Liver (tissue), 3 donors: ENCODE measurements around the gene THEMIS.

Experiments used
- CTCF ChIP-seq: fragments of 150-350 bp; IDR thresholded peaks from 2 replicates; pipeline ENCODE4 v1.5.1; 2017; ENCODE audit warnings: improper control_type of control experiment, low read depth, low read length; ENCODE audit not compliant: missing input control
- HNF4A ChIP-seq, 2 donors: conservative IDR thresholded peaks; 2 replicates each; pipeline ENCODE4 v1.6.1; 2016; ENCODE audit warnings: antibody characterized with exemption in 2 of 2, mild to moderate bottlenecking in 2 of 2
- SP1 ChIP-seq: IDR thresholded peaks from 2 replicates; pipeline ENCODE4 v1.6.1; 2018; ENCODE audit warnings: antibody characterized with exemption, mild to moderate bottlenecking
- TAF1 ChIP-seq: conservative IDR thresholded peaks from 2 replicates; pipeline ENCODE4 v1.6.1; 2016; ENCODE audit warnings: antibody characterized with exemption, mild to moderate bottlenecking
- ZBTB33 ChIP-seq: IDR thresholded peaks from 2 replicates; pipeline ENCODE4 v1.6.1; 2016; ENCODE audit warnings: antibody characterized with exemption
- TF ChIP-seq, protein P1 (sequence below): IDR thresholded peaks from 2 replicates; pipeline ENCODE4 v1.6.1; 2016; ENCODE audit warnings: antibody characterized with exemption, mild to moderate bottlenecking
- donor health status: healthy.
- donor health status: healthy.

- TF ChIP-seq TAF1 (no peak), HNF4A (conservative IDR thresholded peaks at IDR 0.05) (no peak), CTCF (no peak), SP1 (no peak), ZBTB33 (no peak)
- TF ChIP-seq, protein P1, sequence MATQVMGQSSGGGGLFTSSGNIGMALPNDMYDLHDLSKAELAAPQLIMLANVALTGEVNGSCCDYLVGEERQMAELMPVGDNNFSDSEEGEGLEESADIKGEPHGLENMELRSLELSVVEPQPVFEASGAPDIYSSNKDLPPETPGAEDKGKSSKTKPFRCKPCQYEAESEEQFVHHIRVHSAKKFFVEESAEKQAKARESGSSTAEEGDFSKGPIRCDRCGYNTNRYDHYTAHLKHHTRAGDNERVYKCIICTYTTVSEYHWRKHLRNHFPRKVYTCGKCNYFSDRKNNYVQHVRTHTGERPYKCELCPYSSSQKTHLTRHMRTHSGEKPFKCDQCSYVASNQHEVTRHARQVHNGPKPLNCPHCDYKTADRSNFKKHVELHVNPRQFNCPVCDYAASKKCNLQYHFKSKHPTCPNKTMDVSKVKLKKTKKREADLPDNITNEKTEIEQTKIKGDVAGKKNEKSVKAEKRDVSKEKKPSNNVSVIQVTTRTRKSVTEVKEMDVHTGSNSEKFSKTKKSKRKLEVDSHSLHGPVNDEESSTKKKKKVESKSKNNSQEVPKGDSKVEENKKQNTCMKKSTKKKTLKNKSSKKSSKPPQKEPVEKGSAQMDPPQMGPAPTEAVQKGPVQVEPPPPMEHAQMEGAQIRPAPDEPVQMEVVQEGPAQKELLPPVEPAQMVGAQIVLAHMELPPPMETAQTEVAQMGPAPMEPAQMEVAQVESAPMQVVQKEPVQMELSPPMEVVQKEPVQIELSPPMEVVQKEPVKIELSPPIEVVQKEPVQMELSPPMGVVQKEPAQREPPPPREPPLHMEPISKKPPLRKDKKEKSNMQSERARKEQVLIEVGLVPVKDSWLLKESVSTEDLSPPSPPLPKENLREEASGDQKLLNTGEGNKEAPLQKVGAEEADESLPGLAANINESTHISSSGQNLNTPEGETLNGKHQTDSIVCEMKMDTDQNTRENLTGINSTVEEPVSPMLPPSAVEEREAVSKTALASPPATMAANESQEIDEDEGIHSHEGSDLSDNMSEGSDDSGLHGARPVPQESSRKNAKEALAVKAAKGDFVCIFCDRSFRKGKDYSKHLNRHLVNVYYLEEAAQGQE: no peak
Measured at GRCh38 chr6:127859956-127860355, 40.9 kb downstream of the THEMIS start.
